Measurements from ENCODE around the gene KNDC1. TPM values are rescaled to one million over a fixed set of nuclear protein-coding genes. Genes with fewer than 3 reads are reported as not detected.

Gene KNDC1
- total and polyA plus RNA-seq, 2 donors (not counting 1 experiment from before 2014, with no cell fraction given) = 0.17 to 0.45 TPM

- ChIA-PET CTCF (interaction anchor here (0.7 kb wide), 1 partner anchor 286 kb away, joined by 5 read pairs; no protein-coding TSS in a partner anchor), POLR2A (no interaction called here)
- Mint-ChIP-seq H3K4me1 (no peaks in the 10 kb centered on the region), H3K27ac (no peak overlapping the region), H3K27me3 (peaks cover 4% of the 10 kb centered on the region), H3K4me3 (no peak overlapping the region), H3K9me3 (ENCODE audit: insufficient read depth) (peaks cover 3% of the 10 kb centered on the region)
- H3K4me3 ChIP-seq (ENCODE audit: control extremely low read depth in 1 of 5, extremely low read depth in 1 of 5, insufficient read depth in 1 of 5, low read depth in 2 of 5, low read length in 4 of 5) = no peak overlapping the region
- H3K4me1 ChIP-seq (ENCODE audit: control insufficient read depth in 2 of 2, insufficient read depth in 2 of 2, low read length in 2 of 2) = peaks cover 0 to 3% of the 10 kb centered on the region in 2 donors
- DNase-seq = no peak
- no peaks in the 10 kb centered on the region for H3K36me3 ChIP-seq (replicated peaks in 1 of 2; ENCODE audit: control extremely low read depth in 1 of 2, control insufficient read depth in 1 of 2, extremely low read depth in 1 of 2, insufficient read depth in 2 of 2, low read length in 1 of 2)
- H3K4me2 ChIP-seq (replicated peaks; ENCODE audit: low read depth, low read length, poor library complexity, severe bottlenecking) = no peak overlapping the region
- no peak overlapping the region for H3K9ac ChIP-seq (ENCODE audit: low read length)
- whole genome bisulfite sequencing (ENCODE audit: insufficient coverage) = 44% methylated on average over 58 of the region's 58 CpGs
- H2AFZ ChIP-seq (ENCODE audit: insufficient read depth, low read depth, low read length, poor library complexity, severe bottlenecking) = no peak overlapping the region
- H3K27me3 ChIP-seq (replicated peaks in 1 of 4; ENCODE audit: control extremely low read depth in 1 of 4, control insufficient read depth in 3 of 4, insufficient read depth in 4 of 4, low read length in 3 of 4) = peaks cover 0 to 25% (median 0%) of the 10 kb centered on the region in 4 experiments
- TF ChIP-seq, protein P1, sequence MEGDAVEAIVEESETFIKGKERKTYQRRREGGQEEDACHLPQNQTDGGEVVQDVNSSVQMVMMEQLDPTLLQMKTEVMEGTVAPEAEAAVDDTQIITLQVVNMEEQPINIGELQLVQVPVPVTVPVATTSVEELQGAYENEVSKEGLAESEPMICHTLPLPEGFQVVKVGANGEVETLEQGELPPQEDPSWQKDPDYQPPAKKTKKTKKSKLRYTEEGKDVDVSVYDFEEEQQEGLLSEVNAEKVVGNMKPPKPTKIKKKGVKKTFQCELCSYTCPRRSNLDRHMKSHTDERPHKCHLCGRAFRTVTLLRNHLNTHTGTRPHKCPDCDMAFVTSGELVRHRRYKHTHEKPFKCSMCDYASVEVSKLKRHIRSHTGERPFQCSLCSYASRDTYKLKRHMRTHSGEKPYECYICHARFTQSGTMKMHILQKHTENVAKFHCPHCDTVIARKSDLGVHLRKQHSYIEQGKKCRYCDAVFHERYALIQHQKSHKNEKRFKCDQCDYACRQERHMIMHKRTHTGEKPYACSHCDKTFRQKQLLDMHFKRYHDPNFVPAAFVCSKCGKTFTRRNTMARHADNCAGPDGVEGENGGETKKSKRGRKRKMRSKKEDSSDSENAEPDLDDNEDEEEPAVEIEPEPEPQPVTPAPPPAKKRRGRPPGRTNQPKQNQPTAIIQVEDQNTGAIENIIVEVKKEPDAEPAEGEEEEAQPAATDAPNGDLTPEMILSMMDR (IDR thresholded peaks at IDR 0.05) = no peak
- no peak for TF ChIP-seq EZH2 (IDR thresholded peaks at IDR 0.05; ENCODE audit: borderline replicate concordance, insufficient read depth, low read depth, low read length, poor library complexity, severe bottlenecking)
- no peaks in the 10 kb centered on the region for H3K79me2 ChIP-seq (ENCODE audit: control insufficient read depth, insufficient read depth, low read length)
- intact Hi-C loops (cut with micrococcal nuclease) = no loop called here
- H4K20me1 ChIP-seq (ENCODE audit: control insufficient read depth, insufficient read depth, low read length, poor library complexity, severe bottlenecking) = no peaks in the 10 kb centered on the region
- ATAC-seq (ENCODE audit: low read depth) = no peak
- no peak overlapping the region for H3K27ac ChIP-seq (ENCODE audit: low read length in 2 of 2)
- H3K9me3 ChIP-seq (ENCODE audit: control extremely low read depth in 1 of 3, control insufficient read depth in 2 of 3, insufficient read depth in 1 of 3, low read length in 2 of 3) = peaks cover 0 to 34% (median 0%) of the 10 kb centered on the region in 3 donors
Measured at GRCh38 chr10:133124357-133125211, 35.4 kb upstream of the KNDC1 start.

GRCh38 chr10:133125901-133126300 lies 34.1 kb upstream of the KNDC1 start:
- Histone ChIP-seq H3K27ac (ENCODE audit: low read length in 2 of 2) (no peak overlapping the region), H3K4me1 (ENCODE audit: control insufficient read depth in 2 of 2, insufficient read depth in 2 of 2, low read length in 2 of 2) (peaks cover 0 to 3% of the 10 kb centered on the region in 2 donors), H2AFZ (ENCODE audit: insufficient read depth, low read depth, low read length, poor library complexity, severe bottlenecking) (no peak overlapping the region), H3K79me2 (ENCODE audit: control insufficient read depth, insufficient read depth, low read length) (no peaks in the 10 kb centered on the region), H3K27me3 (replicated peaks in 1 of 4; ENCODE audit: control extremely low read depth in 1 of 4, control insufficient read depth in 3 of 4, insufficient read depth in 4 of 4, low read length in 3 of 4) (peaks cover 0 to 25% (median 0%) of the 10 kb centered on the region in 4 experiments), H3K4me2 (replicated peaks; ENCODE audit: low read depth, low read length, poor library complexity, severe bottlenecking) (no peak overlapping the region), H3K9ac (ENCODE audit: low read length) (no peak overlapping the region), H3K36me3 (replicated peaks in 1 of 2; ENCODE audit: control extremely low read depth in 1 of 2, control insufficient read depth in 1 of 2, extremely low read depth in 1 of 2, insufficient read depth in 2 of 2, low read length in 1 of 2) (no peaks in the 10 kb centered on the region), H3K9me3 (ENCODE audit: control extremely low read depth in 1 of 3, control insufficient read depth in 2 of 3, insufficient read depth in 1 of 3, low read length in 2 of 3) (peaks cover 0 to 32% (median 0%) of the 10 kb centered on the region in 3 donors), H3K4me3 (ENCODE audit: control extremely low read depth in 1 of 5, extremely low read depth in 1 of 5, insufficient read depth in 1 of 5, low read depth in 2 of 5, low read length in 4 of 5) (no peak overlapping the region), H4K20me1 (ENCODE audit: control insufficient read depth, insufficient read depth, low read length, poor library complexity, severe bottlenecking) (no peaks in the 10 kb centered on the region)
- intact Hi-C loops (cut with micrococcal nuclease) = no loop called here
- no peak overlapping the region for H3K27ac Mint-ChIP-seq
- no peak for TF ChIP-seq EZH2 (IDR thresholded peaks at IDR 0.05; ENCODE audit: borderline replicate concordance, insufficient read depth, low read depth, low read length, poor library complexity, severe bottlenecking)
- TF ChIP-seq, protein P1 (IDR thresholded peaks at IDR 0.05) = no peak
- ATAC-seq (ENCODE audit: low read depth) = no peak
- DNase-seq = no peak
- H3K4me3 Mint-ChIP-seq = no peak overlapping the region
- no peaks in the 10 kb centered on the region for H3K9me3 Mint-ChIP-seq (ENCODE audit: insufficient read depth)
- 90% methylated on average over 7 of the region's 9 CpGs for WGBS (ENCODE audit: insufficient coverage)
- CTCF ChIA-PET = no interaction called here
- H3K4me1 Mint-ChIP-seq = no peaks in the 10 kb centered on the region
- POLR2A ChIA-PET = no interaction called here
- peaks cover 4% of the 10 kb centered on the region for H3K27me3 Mint-ChIP-seq
